HepG2 (cell line): ENCODE data around the gene SAC3D1. TPM values are rescaled to one million over a fixed set of nuclear protein-coding genes. Genes with fewer than 3 reads are reported as not detected.

Experiments used
- FUBP1 ChIP-seq: sonication (generic); formaldehyde crosslinking; IDR thresholded peaks from 2 replicates; pipeline ENCODE4 v1.5.1; 2020; ENCODE audit warnings: missing genetic modification reagents, mild to moderate bottlenecking, borderline replicate concordance
- HNF4G ChIP-seq, 2 experiments: sonication (generic) in 1 of 2; formaldehyde crosslinking in 1 of 2; IDR thresholded peaks; 2 replicates each; pipeline versions ENCODE4 v1.4.0 to v1.6.1; 2011 to 2020; ENCODE audit warnings: borderline replicate concordance in 2 of 2, low read depth in 2 of 2, mild to moderate bottlenecking in 2 of 2, low read length in 1 of 2, missing genetic modification reagents in 1 of 2, moderate library complexity in 1 of 2
- MED13 ChIP-seq: sonication (generic); formaldehyde crosslinking; IDR thresholded peaks from 2 replicates; pipeline ENCODE4 v1.5.0; 2020; ENCODE audit warnings: missing genetic modification reagents
- POLR2G ChIP-seq: fragments of 200-400 bp; formaldehyde crosslinking; IDR thresholded peaks from 2 replicates; pipeline ENCODE4 v1.6.1; 2018; ENCODE audit warnings: mild to moderate bottlenecking, low read depth, low read length, moderate library complexity
- TBX2 ChIP-seq: sonication (generic); formaldehyde crosslinking; IDR thresholded peaks from 2 replicates; pipeline ENCODE4 v1.5.0; 2020; ENCODE audit warnings: missing genetic modification reagents, mild to moderate bottlenecking, borderline replicate concordance
- THYN1 ChIP-seq: sonication (generic); formaldehyde crosslinking; IDR thresholded peaks from 2 replicates; pipeline ENCODE4 v1.8.1; 2023; ENCODE audit warnings: low read depth, mild to moderate bottlenecking, moderate library complexity, missing genetic modification reagents, borderline replicate concordance
- ZBED4 ChIP-seq: sonication (generic); formaldehyde crosslinking; IDR thresholded peaks from 2 replicates; pipeline ENCODE4 v1.4.0; 2020; ENCODE audit warnings: missing genetic modification reagents, borderline replicate concordance
- ZBTB40 ChIP-seq, 2 experiments: fragments of 450-650 bp in 1 of 2; sonication (generic) in 1 of 2; formaldehyde crosslinking in 1 of 2; IDR thresholded peaks; 2 replicates each; pipeline versions ENCODE4 v1.6.1 to v1.8.0; 2016 to 2022; ENCODE audit warnings: antibody characterized with exemption in 1 of 2, mild to moderate bottlenecking in 1 of 2, missing genetic modification reagents in 1 of 2
- ZNF34 ChIP-seq: sonication (generic); formaldehyde crosslinking; IDR thresholded peaks from 2 replicates; pipeline ENCODE4 v1.4.0; 2020; ENCODE audit warnings: mild to moderate bottlenecking, missing genetic modification reagents, borderline replicate concordance
- ZNF768 ChIP-seq: sonication (generic); formaldehyde crosslinking; IDR thresholded peaks from 2 replicates; pipeline ENCODE4 v1.4.0; 2020; ENCODE audit warnings: missing genetic modification reagents
- polyA plus RNA-seq, 8 experiments: library from polyadenylated mRNA; depleted of rRNA in 3 of 8; stranded (reverse) in 7 of 8; unstranded in 1 of 8; fragments of >200 nt; fragmentation: Illumina TruSeq in 4 of 8; extraction: Trizol in 4 of 8; gene quantifications; 2 replicates each; pipeline versions ENCODE4 v1.2.1 to v1.2.3, GENCODE V29; 2011 to 2016; ENCODE audit warnings: low read depth in 4 of 8, missing spikeins in 1 of 8, mixed read lengths in 1 of 8; ENCODE audit not compliant: insufficient read depth in 1 of 8
- total RNA-seq, 5 experiments: library from RNA; depleted of rRNA; stranded (reverse); fragments of >200 nt; fragmentation: Illumina TruSeq; extraction: Trizol; gene quantifications; 2 replicates each; pipeline ENCODE4 v1.2.3, GENCODE V29; 2016; ENCODE audit warnings: low read depth in 1 of 5

The SAC3D1 gene
- total and polyA plus RNA-seq, 2 of the 13 experiments (the other 11 are each of a cell fraction or from before 2014, with no cell fraction given) = 7.4 to 36.3 TPM

DNA sequence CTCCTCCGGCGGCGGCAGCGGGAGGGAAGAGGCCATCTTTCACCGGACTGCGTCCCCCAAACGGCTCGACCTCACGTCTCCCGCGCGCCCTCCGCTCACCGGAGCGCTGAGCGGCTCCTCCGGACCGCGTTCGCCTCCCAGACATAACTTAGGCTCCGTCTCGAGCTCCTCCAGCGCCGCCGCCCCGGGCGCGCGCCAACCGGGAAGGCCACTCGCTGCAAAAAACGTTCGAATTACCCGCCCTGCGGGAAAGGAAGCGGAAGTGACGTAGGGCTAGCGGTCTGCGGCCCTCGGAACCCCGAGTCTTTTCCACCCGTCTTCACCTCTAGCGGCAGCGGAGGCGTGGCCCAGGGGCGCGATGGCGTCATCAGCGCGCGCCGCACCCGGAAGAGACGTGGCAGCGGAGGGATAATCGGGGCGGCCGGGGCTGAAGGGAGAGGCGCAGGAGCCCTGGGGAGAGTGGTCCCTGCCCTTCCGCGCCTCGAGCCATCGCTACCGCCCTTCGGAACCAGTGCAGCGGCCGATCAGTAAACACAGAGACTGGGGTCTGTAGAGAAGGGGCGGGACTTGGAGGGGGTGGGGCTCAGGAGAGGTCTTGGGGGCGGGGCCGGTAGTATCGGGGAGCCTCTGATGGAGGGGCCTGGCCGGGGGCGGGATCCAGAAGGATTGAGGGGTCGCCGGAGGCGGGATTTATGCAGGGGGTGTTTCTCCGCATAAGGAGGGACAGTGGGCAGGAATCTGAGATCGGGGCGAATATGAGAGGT, 43.0 kb downstream of the SAC3D1 start, which contains the start of the genes CDCA5 and ZFPL1 (continued):
- TF ChIP-seq ZBED4 (CRISPR knock-in tag) (peak; percentile 56), ZBTB40 (IDR thresholded peaks at IDR 0.05) (peak; percentile 83), ZBTB40 (CRISPR knock-in tag; IDR thresholded peaks at IDR 0.05) (peak; percentile 98), MED13 (peak; percentile 32; the same call in 1 of the 2 replicates), THYN1 (CRISPR knock-in tag) (no peak), ZNF768 (CRISPR knock-in tag) (peak; percentile 18; the same call in 1 of the 2 replicates), POLR2G (peak; percentile 90), ZNF34 (no peak; the same call in 1 of the 2 replicates), HNF4G (IDR thresholded peaks at IDR 0.05; ENCODE audit: borderline replicate concordance, low read depth, low read length) (peak; percentile 0; the same call in 1 of the 2 replicates), HNF4G (CRISPR knock-in tag; IDR thresholded peaks at IDR 0.05; ENCODE audit: borderline replicate concordance, low read depth) (0 out of 2 replicates have a peak, but pooled peaks have one; percentile 25), TBX2 (CRISPR knock-in tag) (peak; percentile 61; the same call in 1 of the 2 replicates), FUBP1 (CRISPR knock-in tag) (no peak)
